Glutamatergic neuron (in vitro differentiated cells): ENCODE results near the gene CALHM6. TPM values are rescaled to one million over a fixed set of nuclear protein-coding genes. Genes with fewer than 3 reads are reported as not detected.

ENCODE experiments used
- DNase-seq: peaks from one replicate; pipeline ENCODE4 v3.0.0; 2022
- H3K27ac Mint-ChIP-seq: one replicate; pipeline ENCODE4 v1.8.0; 2020; ENCODE audit warnings: mild to moderate bottlenecking, mixed read lengths, inconsistent platforms; ENCODE audit not compliant: unreplicated experiment
- H3K27me3 Mint-ChIP-seq: one replicate; pipeline ENCODE4 v1.8.0; 2020; ENCODE audit warnings: mild to moderate bottlenecking, moderate library complexity, mixed read lengths, inconsistent platforms; ENCODE audit not compliant: unreplicated experiment
- H3K36me3 Mint-ChIP-seq: one replicate; pipeline ENCODE4 v1.8.0; 2020; ENCODE audit warnings: mild to moderate bottlenecking, mixed read lengths, inconsistent platforms; ENCODE audit not compliant: unreplicated experiment
- H3K4me1 Mint-ChIP-seq: one replicate; pipeline ENCODE4 v1.8.0; 2020; ENCODE audit warnings: mild to moderate bottlenecking, low read depth, mixed read lengths, inconsistent platforms; ENCODE audit not compliant: unreplicated experiment
- H3K4me3 Mint-ChIP-seq: one replicate; pipeline ENCODE4 v1.8.0; 2020; ENCODE audit warnings: mild to moderate bottlenecking, mixed read lengths, inconsistent platforms; ENCODE audit not compliant: unreplicated experiment
- H3K9me3 Mint-ChIP-seq: one replicate; pipeline ENCODE4 v1.8.0; 2020; ENCODE audit warnings: mild to moderate bottlenecking, moderate library complexity, mixed read lengths, inconsistent platforms; ENCODE audit not compliant: unreplicated experiment
- total RNA-seq: library from RNA; stranded (reverse); fragmentation: NEBNext Ultra II Directional; extraction: Animal tissue kit (Norgen Biotek cat#: 25700); gene quantifications from one replicate; pipeline ENCODE4 v1.2.1, GENCODE V29; 2021; ENCODE audit not compliant: unreplicated experiment
- TF ChIP-seq, protein P1 (sequence below): fragments of 200-600 bp; sonication (generic); IDR thresholded peaks from one replicate; pipeline ENCODE4 v1.5.0; 2021; ENCODE audit not compliant: partially characterized antibody, unreplicated experiment

CALHM6 gene
- total RNA-seq, 1 donor from 2014 or later = not detected

DNA sequence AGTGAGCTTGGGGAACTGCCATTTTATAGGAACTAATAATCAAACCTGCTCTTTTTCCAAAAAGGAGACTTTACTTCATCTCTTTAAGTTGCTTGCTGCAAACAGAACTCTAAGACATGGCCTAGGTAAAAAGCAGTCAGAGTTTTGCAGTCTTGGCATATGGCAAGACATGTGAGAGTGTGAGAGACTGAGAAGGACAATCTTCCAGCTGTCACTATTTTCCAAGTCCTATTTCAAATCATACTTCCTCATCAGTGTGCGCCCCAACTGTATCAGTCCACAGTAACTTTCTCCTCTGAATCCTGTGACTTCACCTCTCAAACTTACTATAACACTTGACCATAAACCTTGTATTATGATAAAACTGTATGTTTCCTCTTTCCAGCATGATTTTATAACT lies 10.4 kb downstream of the CALHM6 start:
- H3K27ac Mint-ChIP-seq = no peak overlapping the region
- no peak for DNase-seq
- no peaks in the 10 kb centered on the region for H3K36me3 Mint-ChIP-seq
- H3K9me3 Mint-ChIP-seq = no peaks in the 10 kb centered on the region
- H3K27me3 Mint-ChIP-seq = no peaks in the 10 kb centered on the region
- no peak overlapping the region for H3K4me3 Mint-ChIP-seq
- H3K4me1 Mint-ChIP-seq = peaks cover 5% of the 10 kb centered on the region
- TF ChIP-seq, protein P1, sequence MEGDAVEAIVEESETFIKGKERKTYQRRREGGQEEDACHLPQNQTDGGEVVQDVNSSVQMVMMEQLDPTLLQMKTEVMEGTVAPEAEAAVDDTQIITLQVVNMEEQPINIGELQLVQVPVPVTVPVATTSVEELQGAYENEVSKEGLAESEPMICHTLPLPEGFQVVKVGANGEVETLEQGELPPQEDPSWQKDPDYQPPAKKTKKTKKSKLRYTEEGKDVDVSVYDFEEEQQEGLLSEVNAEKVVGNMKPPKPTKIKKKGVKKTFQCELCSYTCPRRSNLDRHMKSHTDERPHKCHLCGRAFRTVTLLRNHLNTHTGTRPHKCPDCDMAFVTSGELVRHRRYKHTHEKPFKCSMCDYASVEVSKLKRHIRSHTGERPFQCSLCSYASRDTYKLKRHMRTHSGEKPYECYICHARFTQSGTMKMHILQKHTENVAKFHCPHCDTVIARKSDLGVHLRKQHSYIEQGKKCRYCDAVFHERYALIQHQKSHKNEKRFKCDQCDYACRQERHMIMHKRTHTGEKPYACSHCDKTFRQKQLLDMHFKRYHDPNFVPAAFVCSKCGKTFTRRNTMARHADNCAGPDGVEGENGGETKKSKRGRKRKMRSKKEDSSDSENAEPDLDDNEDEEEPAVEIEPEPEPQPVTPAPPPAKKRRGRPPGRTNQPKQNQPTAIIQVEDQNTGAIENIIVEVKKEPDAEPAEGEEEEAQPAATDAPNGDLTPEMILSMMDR = no peak

DNA sequence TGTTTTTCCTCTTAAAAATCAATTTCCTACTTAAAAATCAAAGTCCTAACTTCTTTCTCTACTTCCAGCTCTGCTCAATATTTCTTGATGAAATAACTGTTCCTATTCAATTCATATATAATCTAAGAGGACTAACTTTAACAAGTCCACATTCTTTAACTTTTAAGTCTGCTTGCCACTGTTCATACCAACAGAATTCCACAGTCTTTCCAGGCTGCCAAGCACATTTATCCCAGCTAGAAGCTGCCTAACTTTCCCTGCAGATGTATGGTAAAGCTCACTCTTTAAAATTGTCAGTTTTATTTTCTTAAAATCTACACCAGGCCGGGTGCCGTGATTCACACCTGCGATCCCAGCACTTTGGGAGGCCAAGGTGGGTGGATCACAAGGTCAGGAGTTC lies 11.5 kb downstream of the CALHM6 start:
- H3K4me1 Mint-ChIP-seq = peaks cover 5% of the 10 kb centered on the region
- H3K9me3 Mint-ChIP-seq = peaks cover 1% of the 10 kb centered on the region
- no peak for DNase-seq
- no peak overlapping the region for H3K4me3 Mint-ChIP-seq
- H3K27me3 Mint-ChIP-seq = no peaks in the 10 kb centered on the region
- TF ChIP-seq, protein P1 = no peak
- no peaks in the 10 kb centered on the region for H3K36me3 Mint-ChIP-seq
- H3K27ac Mint-ChIP-seq = no peak overlapping the region

DNA sequence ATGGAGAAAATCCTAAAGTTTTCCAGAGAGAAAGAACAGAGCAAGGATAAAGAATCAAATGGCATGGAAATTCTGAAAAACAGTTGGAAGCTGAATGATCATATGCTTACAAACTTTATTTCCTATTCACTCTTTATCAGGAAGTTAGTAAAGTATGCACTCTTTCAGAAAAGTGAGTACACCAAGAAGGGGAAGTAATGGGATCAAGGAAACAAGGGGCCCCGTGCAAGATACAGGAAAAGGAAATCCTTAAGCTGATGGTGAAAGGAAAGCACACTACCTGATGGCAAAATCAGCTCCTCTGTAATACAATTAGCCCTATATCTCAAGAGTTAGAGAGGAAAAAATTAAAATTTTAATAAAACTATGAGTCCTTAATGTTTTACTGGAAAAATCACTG lies 14.0 kb downstream of the CALHM6 start:
- Mint-ChIP-seq H3K4me3 (no peak overlapping the region), H3K27me3 (no peaks in the 10 kb centered on the region), H3K36me3 (no peaks in the 10 kb centered on the region), H3K4me1 (peaks cover 5% of the 10 kb centered on the region), H3K9me3 (peaks cover 1% of the 10 kb centered on the region), H3K27ac (no peak overlapping the region)
- no peak for DNase-seq
- TF ChIP-seq, protein P1 = no peak

DNA sequence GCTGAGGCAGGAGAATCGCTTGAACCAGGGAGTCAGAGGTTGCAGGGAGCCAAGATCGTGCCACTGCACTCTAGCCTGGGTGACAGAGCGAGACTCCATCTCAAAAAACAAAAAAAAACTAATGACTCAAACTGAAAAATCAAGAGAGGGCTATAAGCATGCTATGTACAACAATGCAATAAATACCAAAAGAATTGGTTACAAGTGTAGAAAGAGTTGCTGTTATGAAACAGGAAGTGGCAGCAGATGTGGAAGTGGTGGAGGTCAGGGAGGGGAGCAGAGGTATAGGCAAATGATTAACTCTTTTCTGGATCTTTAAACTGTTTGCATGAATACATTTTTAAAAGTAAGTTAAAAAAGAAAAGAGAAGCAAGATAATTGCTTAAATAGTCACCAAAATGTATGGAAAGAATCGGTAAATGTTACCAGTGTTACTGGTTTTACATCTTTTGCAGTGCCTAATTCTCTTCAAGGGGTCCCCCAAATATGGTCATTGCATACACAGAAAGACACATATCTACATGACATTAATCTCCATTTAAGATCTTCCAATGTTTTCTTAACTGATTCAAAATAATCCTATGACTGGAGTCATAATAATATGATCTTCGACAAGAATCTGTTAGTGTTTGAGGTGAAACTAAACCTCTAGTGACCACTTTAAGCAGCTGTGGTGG lies 15.0 kb downstream of the CALHM6 start:
- peaks cover 1% of the 10 kb centered on the region for H3K9me3 Mint-ChIP-seq
- no peak overlapping the region for H3K27ac Mint-ChIP-seq
- no peaks in the 10 kb centered on the region for H3K27me3 Mint-ChIP-seq
- TF ChIP-seq, protein P1 = no peak
- H3K4me1 Mint-ChIP-seq = peaks cover 5% of the 10 kb centered on the region
- DNase-seq = no peak
- H3K36me3 Mint-ChIP-seq = no peaks in the 10 kb centered on the region
- no peak overlapping the region for H3K4me3 Mint-ChIP-seq

DNA sequence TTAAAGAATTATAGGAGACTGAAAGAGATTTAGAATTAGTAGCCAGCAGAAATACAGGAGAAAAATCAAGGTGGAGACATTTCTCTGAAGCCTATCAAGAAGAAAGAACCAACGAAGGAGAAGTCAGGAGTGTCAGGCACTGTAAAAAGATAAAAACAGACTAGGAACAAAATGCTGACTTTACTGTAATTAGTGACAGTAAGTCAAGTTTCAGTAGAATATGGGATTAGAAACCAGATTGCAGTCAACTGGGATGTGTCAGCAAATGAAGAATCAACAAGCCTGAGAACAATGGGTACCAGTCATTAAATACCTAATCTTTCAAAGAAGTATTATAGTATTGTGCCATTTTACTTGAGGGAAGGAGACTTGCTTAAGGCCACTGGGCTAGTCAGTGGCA lies 21.6 kb downstream of the CALHM6 start:
- no peak overlapping the region for H3K4me3 Mint-ChIP-seq
- no peak overlapping the region for H3K27ac Mint-ChIP-seq
- no peaks in the 10 kb centered on the region for H3K9me3 Mint-ChIP-seq
- DNase-seq = no peak
- H3K36me3 Mint-ChIP-seq = no peaks in the 10 kb centered on the region
- no peaks in the 10 kb centered on the region for H3K4me1 Mint-ChIP-seq
- H3K27me3 Mint-ChIP-seq = no peaks in the 10 kb centered on the region
- TF ChIP-seq, protein P1 = no peak
